ENCODE results near the gene UBASH3B. TPM values are rescaled to one million over a fixed set of nuclear protein-coding genes. Genes with fewer than 3 reads are reported as not detected.

Gene UBASH3B
- total RNA-seq, 2 donors from 2014 or later, result 0.78 to 12.9 TPM

DNA sequence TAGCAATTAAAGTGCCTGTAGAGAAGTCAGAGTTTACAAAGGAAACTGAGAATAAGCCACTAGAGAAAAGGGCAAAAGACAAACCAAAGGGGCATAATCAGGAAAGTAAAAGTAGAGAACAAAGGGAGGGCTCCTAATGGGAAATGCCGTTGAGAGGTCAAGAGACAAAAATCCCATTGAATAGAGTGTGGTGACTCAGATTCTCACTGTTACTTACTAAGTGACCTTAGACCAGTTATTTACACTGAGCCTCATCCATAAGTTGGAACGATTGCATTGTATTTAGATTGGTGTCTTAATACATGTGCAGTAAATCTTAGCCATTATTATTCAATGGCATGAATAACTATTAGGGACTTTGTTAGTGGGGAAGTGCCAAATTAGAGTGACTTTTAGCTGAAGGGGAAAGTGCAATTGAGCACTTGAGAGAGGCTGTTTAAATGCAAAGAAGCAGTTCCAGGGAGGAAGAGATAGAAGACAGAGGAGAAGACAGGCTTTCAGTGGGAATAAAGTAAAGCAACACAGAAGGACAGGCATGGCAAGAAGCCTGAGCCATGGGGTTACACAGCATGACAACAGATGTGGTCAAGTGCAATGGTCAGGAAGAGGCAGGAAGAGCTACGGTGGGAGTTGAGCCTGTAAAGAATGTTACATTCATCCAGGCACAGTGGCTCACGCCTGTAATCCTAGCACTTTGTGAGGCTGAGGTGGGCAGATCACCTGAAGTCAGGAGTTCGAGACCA lies 82.6 kb downstream of the UBASH3B start:
- intact Hi-C loops (cut with DNase I), result no loop called here
- 41 to 54% methylated on average over 5 of the region's 5 CpGs for WGBS, 2 donors
- Histone ChIP-seq H3K4me3 (no peak overlapping the region), H3K27me3 (no peaks in the 10 kb centered on the region), H3K27ac (no peak overlapping the region), H3K4me1 (no peaks in the 10 kb centered on the region), H3K9me3 (no peaks in the 10 kb centered on the region), H3K36me3 (replicated peaks in 1 of 2; ENCODE audit: insufficient read depth in 1 of 2, low read depth in 2 of 2) (no peaks in the 10 kb centered on the region)
- ATAC-seq (no peak), DNase-seq (no peak)
- no peak for TF ChIP-seq POLR2A (IDR thresholded peaks at IDR 0.05)
- TF ChIP-seq, protein P1, sequence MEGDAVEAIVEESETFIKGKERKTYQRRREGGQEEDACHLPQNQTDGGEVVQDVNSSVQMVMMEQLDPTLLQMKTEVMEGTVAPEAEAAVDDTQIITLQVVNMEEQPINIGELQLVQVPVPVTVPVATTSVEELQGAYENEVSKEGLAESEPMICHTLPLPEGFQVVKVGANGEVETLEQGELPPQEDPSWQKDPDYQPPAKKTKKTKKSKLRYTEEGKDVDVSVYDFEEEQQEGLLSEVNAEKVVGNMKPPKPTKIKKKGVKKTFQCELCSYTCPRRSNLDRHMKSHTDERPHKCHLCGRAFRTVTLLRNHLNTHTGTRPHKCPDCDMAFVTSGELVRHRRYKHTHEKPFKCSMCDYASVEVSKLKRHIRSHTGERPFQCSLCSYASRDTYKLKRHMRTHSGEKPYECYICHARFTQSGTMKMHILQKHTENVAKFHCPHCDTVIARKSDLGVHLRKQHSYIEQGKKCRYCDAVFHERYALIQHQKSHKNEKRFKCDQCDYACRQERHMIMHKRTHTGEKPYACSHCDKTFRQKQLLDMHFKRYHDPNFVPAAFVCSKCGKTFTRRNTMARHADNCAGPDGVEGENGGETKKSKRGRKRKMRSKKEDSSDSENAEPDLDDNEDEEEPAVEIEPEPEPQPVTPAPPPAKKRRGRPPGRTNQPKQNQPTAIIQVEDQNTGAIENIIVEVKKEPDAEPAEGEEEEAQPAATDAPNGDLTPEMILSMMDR (IDR thresholded peaks at IDR 0.05), result no peak

DNA sequence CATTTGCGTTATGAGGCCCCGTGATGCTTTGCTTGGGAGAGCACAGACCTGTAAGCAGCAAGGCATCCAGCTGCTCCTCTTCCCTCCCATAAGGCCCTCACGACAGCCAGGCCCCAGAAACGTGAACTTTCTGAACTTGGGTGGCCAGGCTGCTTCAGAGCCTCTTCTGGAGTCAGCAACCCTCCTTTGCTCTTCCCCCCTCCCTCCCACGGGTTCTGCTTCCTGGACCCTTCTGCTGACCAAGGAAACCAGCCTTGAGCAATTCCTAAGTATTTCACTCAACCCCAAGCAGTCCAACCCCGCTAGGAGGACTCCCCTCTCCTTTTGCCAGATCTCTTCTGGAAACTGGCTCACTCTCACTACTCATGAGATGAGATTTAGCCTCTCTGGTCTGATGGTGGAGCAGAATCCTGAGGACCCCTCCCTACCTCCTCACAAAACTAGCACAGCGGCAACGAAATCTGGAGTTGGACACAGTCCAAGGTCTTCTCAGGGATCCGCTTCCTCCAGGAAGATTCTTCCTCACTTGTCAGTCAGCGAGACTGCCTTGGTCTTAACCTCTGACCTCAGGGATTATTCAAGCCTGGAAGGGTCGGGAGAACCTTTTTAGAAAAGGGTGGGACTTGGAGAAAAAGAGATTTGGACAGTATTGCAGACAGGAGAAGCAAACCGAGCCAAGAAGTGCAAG lies 86.2 kb downstream of the UBASH3B start:
- H3K27ac ChIP-seq, result peak overlapping the region in 3 of 4 donors; percentile 19 to 39 (median 29)
- no peaks in the 10 kb centered on the region for H3K9me3 ChIP-seq
- no peaks in the 10 kb centered on the region for H3K4me1 ChIP-seq
- H3K27me3 ChIP-seq, result no peaks in the 10 kb centered on the region
- H3K36me3 ChIP-seq (replicated peaks in 1 of 2; ENCODE audit: insufficient read depth in 1 of 2, low read depth in 2 of 2), result no peaks in the 10 kb centered on the region
- DNase-seq, result peak in 1 of 4 donors; percentile 75
- H3K4me3 ChIP-seq, result no peak overlapping the region
- intact Hi-C loops (cut with DNase I), result no loop called here
- TF ChIP-seq, protein P1 (IDR thresholded peaks at IDR 0.05), result no peak
- TF ChIP-seq POLR2A (IDR thresholded peaks at IDR 0.05), result peak in 1 of 3 donors; percentile 30
- 55 to 59% methylated on average over 12 of the region's 12 CpGs for WGBS, 2 donors
- peak; percentile 50 for ATAC-seq

DNA sequence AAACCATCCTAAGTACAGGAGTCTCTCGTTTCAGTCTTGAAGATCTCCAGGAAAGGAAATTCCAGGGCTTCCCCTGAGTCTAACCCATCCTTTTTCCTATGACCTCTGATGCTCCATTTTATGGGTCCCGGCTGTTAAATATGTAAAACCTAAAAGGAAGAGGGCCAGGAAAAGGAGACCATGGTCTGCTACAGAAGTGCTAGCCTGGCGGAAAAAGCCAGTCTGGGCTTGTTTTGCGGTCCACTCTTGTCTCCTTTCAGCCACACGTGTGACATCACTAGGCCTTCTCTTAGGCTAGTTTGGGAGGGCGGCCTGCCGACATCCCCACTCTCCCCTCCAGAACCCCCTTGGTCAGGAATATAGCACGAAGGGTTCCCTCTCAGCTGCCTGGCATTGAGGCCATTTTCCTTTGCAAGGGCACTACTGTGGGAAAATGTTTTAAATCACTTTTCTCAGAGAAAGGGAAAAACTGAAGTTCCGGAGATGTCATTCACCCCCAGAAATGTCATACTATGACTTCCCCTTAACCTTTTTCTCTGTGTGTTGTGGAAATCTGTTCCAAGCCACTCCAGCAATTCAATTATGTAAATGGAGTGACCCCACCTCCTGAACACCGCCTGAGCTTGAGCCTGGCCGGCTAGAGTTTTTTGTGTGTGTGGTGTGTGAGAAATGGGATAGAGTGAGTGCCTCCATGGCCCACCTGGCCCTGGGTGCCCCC lies 86.9 kb downstream of the UBASH3B start:
- no peaks in the 10 kb centered on the region for H3K36me3 ChIP-seq (replicated peaks in 1 of 2; ENCODE audit: insufficient read depth in 1 of 2, low read depth in 2 of 2)
- TF ChIP-seq POLR2A (IDR thresholded peaks at IDR 0.05), result no peak
- TF ChIP-seq, protein P1 (IDR thresholded peaks at IDR 0.05), result no peak
- intact Hi-C loops (cut with DNase I), result no loop called here
- no peaks in the 10 kb centered on the region for H3K9me3 ChIP-seq
- DNase-seq (peak in 1 of 4 donors; percentile 17), ATAC-seq (peak; percentile 36)
- H3K4me3 ChIP-seq, result no peak overlapping the region
- H3K27me3 ChIP-seq, result no peaks in the 10 kb centered on the region
- H3K27ac ChIP-seq, result peak overlapping the region in 2 of 4 donors; percentile 19 to 31
- 75 to 77% methylated on average over 11 of the region's 11 CpGs for WGBS, 2 donors
- no peaks in the 10 kb centered on the region for H3K4me1 ChIP-seq

DNA sequence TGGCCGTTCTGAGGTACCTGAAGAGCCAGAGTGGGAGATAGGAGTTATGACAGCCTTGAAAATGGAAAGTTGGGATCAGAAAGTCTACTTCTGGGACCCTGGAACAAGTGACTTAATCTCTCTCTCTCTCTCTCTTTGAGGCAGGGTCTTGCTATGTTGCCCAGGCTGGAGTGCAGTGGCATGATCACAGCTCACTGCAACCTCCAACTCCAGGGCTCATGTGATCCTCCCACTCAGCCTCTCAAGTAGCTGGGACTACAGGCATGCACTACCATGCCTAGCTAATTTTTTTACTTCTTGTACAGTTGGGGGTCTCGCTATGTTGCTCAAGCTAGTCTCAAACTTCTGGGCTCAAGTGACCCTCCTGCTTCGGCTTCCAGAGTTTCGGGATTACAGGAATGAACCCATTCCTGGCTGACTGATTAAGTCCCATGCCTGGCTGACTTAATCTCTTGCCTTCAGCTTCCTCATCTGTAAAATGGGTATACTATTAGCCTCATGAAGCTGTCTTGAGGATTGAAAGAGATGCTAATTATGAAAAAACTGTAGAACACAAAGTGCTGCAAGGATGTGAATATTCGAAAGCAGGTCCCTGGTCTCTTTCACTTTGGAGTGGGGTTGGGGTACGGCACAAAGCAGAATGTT lies 87.7 kb downstream of the UBASH3B start:
- no peaks in the 10 kb centered on the region for H3K4me1 ChIP-seq

More for the DNA sequence above, 87.7 kb downstream of the UBASH3B start:
- 81 to 89% methylated on average over 6 of the region's 6 CpGs for WGBS, 2 donors
- no peak overlapping the region for H3K27ac ChIP-seq
- no peaks in the 10 kb centered on the region for H3K9me3 ChIP-seq
- no peaks in the 10 kb centered on the region for H3K36me3 ChIP-seq (replicated peaks in 1 of 2; ENCODE audit: insufficient read depth in 1 of 2, low read depth in 2 of 2)
- DNase-seq, result no peak
- TF ChIP-seq POLR2A (IDR thresholded peaks at IDR 0.05), result no peak
- TF ChIP-seq, protein P1 (IDR thresholded peaks at IDR 0.05), result no peak
- intact Hi-C loops (cut with DNase I), result no loop called here
- no peak for ATAC-seq
- H3K4me3 ChIP-seq, result no peak overlapping the region
- H3K27me3 ChIP-seq, result no peaks in the 10 kb centered on the region
